Parathyroid adenoma (tissue), 2 donors: ENCODE measurements around the gene GABRP.

Experiments
- H2AFZ ChIP-seq: fragments of 300-600 bp; sonication (generic); one replicate; pipeline ENCODE4 v1.7.0; 2017; ENCODE audit warnings: antibody characterized with exemption, mild to moderate bottlenecking
- H3K27ac ChIP-seq: fragments of 300-600 bp; sonication (generic); one replicate; pipeline ENCODE4 v1.7.0; 2017
- H3K27me3 ChIP-seq: fragments of 300-600 bp; sonication (generic); one replicate; pipeline ENCODE4 v1.7.0; 2017; ENCODE audit warnings: low read length; ENCODE audit not compliant: control insufficient read depth, insufficient read depth
- H3K36me3 ChIP-seq: fragments of 300-600 bp; sonication (generic); one replicate; pipeline ENCODE4 v1.7.0; 2017; ENCODE audit warnings: low read length; ENCODE audit not compliant: control insufficient read depth, insufficient read depth
- H3K4me1 ChIP-seq: fragments of 300-600 bp; sonication (generic); one replicate; pipeline ENCODE4 v1.7.0; 2017; ENCODE audit warnings: control low read depth
- H3K4me2 ChIP-seq: fragments of 300-600 bp; sonication (generic); one replicate; pipeline ENCODE4 v1.7.0; 2017; ENCODE audit warnings: low read length
- H3K4me3 ChIP-seq: fragments of 300-600 bp; sonication (generic); one replicate; pipeline ENCODE4 v1.7.0; 2017; ENCODE audit warnings: low read depth, low read length
- H3K79me2 ChIP-seq: fragments of 300-600 bp; sonication (generic); one replicate; pipeline ENCODE4 v1.7.0; 2017; ENCODE audit warnings: control low read depth
- H3K9ac ChIP-seq: fragments of 300-600 bp; sonication (generic); one replicate; pipeline ENCODE4 v1.7.0; 2017; ENCODE audit warnings: mild to moderate bottlenecking
- H3K9me3 ChIP-seq: fragments of 300-600 bp; sonication (generic); one replicate; pipeline ENCODE4 v1.7.0; 2017; ENCODE audit warnings: low read length; ENCODE audit not compliant: control insufficient read depth
- CTCF ChIP-seq: fragments of 300-600 bp; sonication (generic); IDR thresholded peaks from one replicate; pipeline ENCODE4 v1.7.0; 2017; ENCODE audit warnings: antibody characterized with exemption, mild to moderate bottlenecking
- donor health status: primary hyperparathyroidism.

Gene GABRP

GRCh38 chr5:170795154-170795553 is 11.6 kb downstream of the GABRP start:
- no peaks in the 10 kb centered on the region for H3K9me3 ChIP-seq
- no peak for TF ChIP-seq CTCF

GRCh38 chr5:170805666-170806065 is 22.1 kb downstream of the GABRP start:
- no peak overlapping the region for H3K9ac ChIP-seq
- no peaks in the 10 kb centered on the region for H3K9me3 ChIP-seq
- TF ChIP-seq CTCF, result no peak
- no peaks in the 10 kb centered on the region for H3K36me3 ChIP-seq
- H3K4me3 ChIP-seq, result no peak overlapping the region
- H3K4me1 ChIP-seq, result no peaks in the 10 kb centered on the region
- no peak overlapping the region for H3K27ac ChIP-seq
- no peak overlapping the region for H2AFZ ChIP-seq
- no peaks in the 10 kb centered on the region for H3K27me3 ChIP-seq
- H3K79me2 ChIP-seq, result no peaks in the 10 kb centered on the region
- no peak overlapping the region for H3K4me2 ChIP-seq

More at GRCh38 chr5:170795154-170795553, 11.6 kb downstream of the GABRP start:
- Histone ChIP-seq H3K9ac (no peak overlapping the region), H3K4me2 (no peak overlapping the region), H3K4me3 (no peak overlapping the region), H3K36me3 (no peaks in the 10 kb centered on the region), H2AFZ (no peak overlapping the region), H3K27ac (no peak overlapping the region), H3K4me1 (no peaks in the 10 kb centered on the region), H3K27me3 (no peaks in the 10 kb centered on the region), H3K79me2 (no peaks in the 10 kb centered on the region)

GRCh38 chr5:170809551-170809950 is 26.0 kb downstream of the GABRP start:
- no peak overlapping the region for H2AFZ ChIP-seq
- no peaks in the 10 kb centered on the region for H3K4me1 ChIP-seq
- no peak overlapping the region for H3K4me2 ChIP-seq
- no peak overlapping the region for H3K4me3 ChIP-seq
- no peaks in the 10 kb centered on the region for H3K9me3 ChIP-seq
- no peaks in the 10 kb centered on the region for H3K27me3 ChIP-seq
- TF ChIP-seq CTCF, result no peak
- H3K36me3 ChIP-seq, result no peaks in the 10 kb centered on the region
- H3K27ac ChIP-seq, result no peak overlapping the region
- H3K79me2 ChIP-seq, result no peaks in the 10 kb centered on the region
- H3K9ac ChIP-seq, result no peak overlapping the region

GRCh38 chr5:170811719-170812118 is 28.2 kb downstream of the GABRP start:
- H3K36me3 ChIP-seq, result no peaks in the 10 kb centered on the region
- no peak overlapping the region for H3K27ac ChIP-seq
- no peak overlapping the region for H3K4me2 ChIP-seq
- no peaks in the 10 kb centered on the region for H3K9me3 ChIP-seq
- H3K9ac ChIP-seq, result no peak overlapping the region
- no peak overlapping the region for H2AFZ ChIP-seq
- no peak overlapping the region for H3K4me3 ChIP-seq
- H3K4me1 ChIP-seq, result no peaks in the 10 kb centered on the region
- H3K79me2 ChIP-seq, result no peaks in the 10 kb centered on the region
- H3K27me3 ChIP-seq, result no peaks in the 10 kb centered on the region
- no peak for TF ChIP-seq CTCF

GRCh38 chr5:170813231-170813630 is 29.7 kb downstream of the GABRP start:
- Histone ChIP-seq H3K4me1 (no peaks in the 10 kb centered on the region), H3K36me3 (no peaks in the 10 kb centered on the region), H3K4me2 (no peak overlapping the region), H3K27ac (no peak overlapping the region), H2AFZ (no peak overlapping the region), H3K79me2 (no peaks in the 10 kb centered on the region), H3K27me3 (no peaks in the 10 kb centered on the region), H3K4me3 (no peak overlapping the region), H3K9ac (no peak overlapping the region), H3K9me3 (no peaks in the 10 kb centered on the region)
- TF ChIP-seq CTCF, result no peak
